COR-L47 (cell line): ENCODE data around the gene TNFRSF12A.

Experiments
- DNase-seq: peaks from one replicate; lab custom pipeline; 2025; lab: John Stamatoyannopoulos, UW

TNFRSF12A gene

GRCh38 chr16:3026609-3027488, 6.7 kb downstream of the TNFRSF12A start:
- no peak for DNase-seq

GRCh38 chr16:3027489-3027795, 7.3 kb downstream of the TNFRSF12A start:
- no peak for DNase-seq

DNA sequence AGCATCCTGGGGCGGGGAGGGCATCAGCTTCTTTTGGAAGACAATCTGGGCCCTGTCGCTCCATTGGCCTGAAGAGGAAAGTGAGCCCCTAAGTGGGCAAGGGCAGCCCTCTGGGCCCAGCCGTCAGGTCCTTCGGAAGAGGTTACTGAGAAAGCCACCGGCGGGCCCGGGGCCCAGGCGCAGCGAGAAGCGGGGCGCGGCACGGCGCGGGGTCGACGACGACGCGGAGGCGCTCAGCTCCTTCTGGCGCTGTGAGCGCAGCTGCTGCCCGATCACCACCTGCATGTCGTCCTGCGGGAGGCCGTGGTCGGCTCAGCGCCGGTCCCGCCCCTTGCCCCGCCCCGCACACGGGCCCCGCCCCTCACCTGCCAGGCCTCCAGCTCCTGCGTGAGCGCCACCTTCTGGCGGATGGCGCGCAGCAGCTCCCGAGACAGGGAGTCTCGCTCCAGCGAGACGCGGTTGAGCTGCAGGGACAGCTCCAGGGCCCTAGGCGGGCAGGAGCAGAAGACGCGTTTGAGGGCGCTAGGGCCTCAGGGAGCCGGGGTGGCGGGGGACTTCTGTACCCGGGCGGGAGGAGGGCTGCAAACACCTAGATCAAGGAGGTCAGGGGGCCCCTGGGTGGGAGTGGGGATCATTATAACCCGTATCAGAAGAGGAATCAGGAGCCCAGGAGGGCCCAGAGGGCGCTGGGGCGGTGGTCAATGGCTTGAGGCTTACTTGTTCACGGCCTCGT, 8.0 kb downstream of the TNFRSF12A start:
- peak; percentile 85 for DNase-seq

DNA sequence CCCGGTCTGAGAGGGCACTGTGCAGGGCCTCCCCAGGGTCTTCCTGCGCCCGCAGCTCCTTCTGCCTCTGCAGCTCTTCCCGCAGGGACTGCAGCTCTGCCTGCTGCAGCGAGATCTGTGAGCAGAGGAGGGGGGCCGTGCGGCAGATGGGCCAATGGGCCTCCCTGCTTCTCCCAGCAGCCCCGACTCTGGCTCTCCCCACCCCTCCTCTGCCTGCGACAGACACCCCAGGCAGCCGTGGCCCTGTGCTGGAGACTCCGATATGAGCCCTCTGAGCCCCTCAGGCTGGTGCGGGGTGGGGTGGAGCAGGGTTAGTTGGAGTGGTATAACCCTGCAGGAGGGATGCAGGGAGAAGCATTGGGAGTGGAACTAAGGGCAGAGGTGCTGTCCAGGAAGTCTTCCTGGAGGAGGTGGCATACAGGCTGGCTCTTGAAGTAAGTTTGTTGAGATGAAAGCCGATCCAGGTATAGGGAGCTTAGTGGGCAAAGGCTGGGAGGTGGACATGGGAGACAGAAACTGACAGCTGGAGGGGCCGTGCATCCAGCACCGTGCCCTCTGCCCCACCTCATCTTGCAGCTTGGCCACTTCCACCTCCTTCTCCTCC, 8.7 kb downstream of the TNFRSF12A start:
- DNase-seq: no peak

GRCh38 chr16:3029491-3030221, 9.5 kb downstream of the TNFRSF12A start:
- no peak for DNase-seq

GRCh38 chr16:3030222-3031212, 10.3 kb downstream of the TNFRSF12A start:
- DNase-seq: no peak

- no peak for DNase-seq
These were observed 12.5 kb downstream of the TNFRSF12A start for GRCh38 chr16:3032624-3033023.

GRCh38 chr16:3035289-3035971, 15.3 kb downstream of the TNFRSF12A start:
- DNase-seq: no peak

DNA sequence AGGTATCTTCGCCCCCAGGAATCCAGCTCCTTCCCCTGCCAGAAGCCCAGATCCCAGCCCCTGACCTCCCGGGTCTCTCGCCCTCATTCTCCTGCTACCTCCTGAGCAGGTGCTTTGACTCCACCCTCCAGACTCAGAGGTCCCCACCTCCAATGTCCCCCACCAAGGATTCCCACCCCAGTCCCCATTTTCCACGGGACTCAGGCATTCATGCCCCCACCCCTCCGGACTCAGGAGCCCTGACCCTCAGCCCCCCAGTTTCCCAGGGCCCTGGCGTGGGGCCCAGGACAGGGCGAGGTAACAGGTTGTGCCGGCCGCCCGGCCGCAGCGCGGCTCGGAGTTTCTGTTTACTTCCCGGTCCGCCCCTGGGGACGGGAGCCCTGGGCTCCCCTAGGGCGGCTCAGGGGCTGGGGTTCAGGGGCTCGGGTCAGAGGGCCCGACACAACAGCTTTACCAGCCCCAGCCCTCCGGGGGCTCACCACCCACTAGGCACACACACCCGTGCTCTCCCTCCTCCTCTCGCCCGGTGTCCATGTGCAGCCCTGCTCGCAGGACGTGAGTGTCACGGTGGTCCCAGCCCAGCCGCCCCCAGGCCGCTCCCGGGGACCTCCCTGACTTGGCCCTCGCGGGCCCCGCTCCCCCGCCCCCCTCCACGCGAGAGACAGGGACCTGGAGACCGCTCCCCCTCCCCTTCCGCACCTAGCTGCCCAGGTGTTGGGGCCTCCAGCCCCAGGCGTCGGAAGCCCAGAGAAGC, 16.0 kb downstream of the TNFRSF12A start:
- no peak for DNase-seq

DNA sequence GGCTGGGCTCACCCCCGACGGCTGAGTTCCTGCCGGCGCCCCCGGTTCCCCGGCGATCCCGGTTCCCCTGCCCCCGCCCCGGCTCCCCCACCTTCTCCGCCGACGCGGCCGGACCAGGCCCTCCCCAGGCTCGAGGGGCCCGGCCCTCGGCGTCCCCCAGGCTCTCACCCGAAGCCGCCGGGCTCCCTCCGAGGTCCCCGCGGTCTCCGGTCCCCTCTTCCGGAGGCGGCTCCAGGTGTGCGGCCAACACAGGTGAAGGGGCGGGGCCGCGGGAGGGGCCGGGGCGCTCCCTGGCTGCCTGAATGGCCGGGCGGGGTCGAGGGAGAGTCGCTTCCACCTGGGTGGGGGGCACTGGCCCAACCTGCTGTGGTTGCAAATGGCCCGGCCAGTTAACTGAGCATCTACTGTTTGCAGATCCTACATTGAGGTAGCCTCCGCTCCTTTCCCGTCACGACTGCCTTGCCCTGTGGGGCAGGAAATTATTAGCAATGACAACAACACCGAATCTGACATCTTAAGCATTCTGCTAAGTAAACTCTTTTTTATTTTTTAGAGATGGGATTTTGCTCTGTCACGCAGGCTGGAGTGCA, 16.7 kb downstream of the TNFRSF12A start, which contains the start of gene BICDL2:
BICDL2 (minus strand) TSS at position 219 of the 590 bp plus-strand sequence. CDS start 1,448 bp downstream, outside the sequence.
- no peak for DNase-seq

GRCh38 chr16:3038256-3038655, 18.1 kb downstream of the TNFRSF12A start:
- no peak for DNase-seq

GRCh38 chr16:3038896-3039295, 18.7 kb downstream of the TNFRSF12A start:
- DNase-seq: no peak

- no peak for DNase-seq
These were observed 22.2 kb downstream of the TNFRSF12A start for GRCh38 chr16:3042376-3042775.

DNA sequence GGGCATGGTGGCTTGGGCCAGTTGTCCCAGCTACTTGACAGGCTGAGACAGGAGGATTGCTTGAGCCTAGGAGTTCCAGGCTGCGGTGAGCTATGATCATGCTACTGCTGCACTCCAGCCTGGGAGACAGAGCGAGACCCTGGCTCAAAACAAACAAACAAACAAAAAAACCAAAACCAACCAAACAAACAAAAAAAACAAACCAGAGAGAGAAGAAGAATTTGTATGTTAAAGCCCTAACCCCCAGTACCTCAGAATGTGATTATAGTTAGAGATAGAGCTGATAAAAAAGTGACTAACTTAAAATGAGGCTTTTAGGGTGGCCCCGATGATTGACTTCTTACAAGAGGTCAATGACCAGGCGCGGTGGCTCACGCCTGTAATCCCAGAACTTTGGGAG, 24.5 kb downstream of the TNFRSF12A start:
- DNase-seq: no peak

GRCh38 chr16:3045758-3046640, 25.8 kb downstream of the TNFRSF12A start, which contains the start of gene MMP25:
Gene MMP25, plus strand, starts transcription at chr16:3046561. Its CDS starts 357 bp downstream, at chr16:3046918.
- no peak for DNase-seq

GRCh38 chr16:3046641-3047386, 26.6 kb downstream of the TNFRSF12A start:
- no peak for DNase-seq

GRCh38 chr16:3047387-3047720, 27.2 kb downstream of the TNFRSF12A start:
- DNase-seq: no peak
